Prostate gland (tissue), 2 donors: Measurements from ENCODE around the gene TMEM131L.

Experiments
- CTCF ChIP-seq, 4 experiments: fragments of 200-600 bp in 2 of 4; fragments of 450-650 bp in 2 of 4; sonication (generic) in 2 of 4; IDR thresholded peaks; 1 replicate in 3 of 4; 2 replicates in 1 of 4; pipeline ENCODE4 v1.5.1; 2016 to 2019; ENCODE audit warnings: antibody characterized with exemption in 4 of 4, mild to moderate bottlenecking in 2 of 4, moderate library complexity in 2 of 4
- POLR2A ChIP-seq: fragments of 450-650 bp; IDR thresholded peaks from one replicate; pipeline ENCODE4 v1.6.1; 2016; ENCODE audit warnings: antibody characterized with exemption, mild to moderate bottlenecking
- POLR2AphosphoS5 ChIP-seq: sonication (generic); formaldehyde crosslinking; IDR thresholded peaks from one replicate; pipeline ENCODE4 v1.6.1; 2017; ENCODE audit warnings: antibody characterized with exemption

GRCh38 chr4:153501578-153501977 lies 35.4 kb downstream of the TMEM131L start:
- no peak for TF ChIP-seq CTCF (IDR thresholded peaks at IDR 0.05)
- no peak for TF ChIP-seq POLR2A
- TF ChIP-seq POLR2AphosphoS5: no peak
